ENCODE measurements around the gene HSPG2.

DNA sequence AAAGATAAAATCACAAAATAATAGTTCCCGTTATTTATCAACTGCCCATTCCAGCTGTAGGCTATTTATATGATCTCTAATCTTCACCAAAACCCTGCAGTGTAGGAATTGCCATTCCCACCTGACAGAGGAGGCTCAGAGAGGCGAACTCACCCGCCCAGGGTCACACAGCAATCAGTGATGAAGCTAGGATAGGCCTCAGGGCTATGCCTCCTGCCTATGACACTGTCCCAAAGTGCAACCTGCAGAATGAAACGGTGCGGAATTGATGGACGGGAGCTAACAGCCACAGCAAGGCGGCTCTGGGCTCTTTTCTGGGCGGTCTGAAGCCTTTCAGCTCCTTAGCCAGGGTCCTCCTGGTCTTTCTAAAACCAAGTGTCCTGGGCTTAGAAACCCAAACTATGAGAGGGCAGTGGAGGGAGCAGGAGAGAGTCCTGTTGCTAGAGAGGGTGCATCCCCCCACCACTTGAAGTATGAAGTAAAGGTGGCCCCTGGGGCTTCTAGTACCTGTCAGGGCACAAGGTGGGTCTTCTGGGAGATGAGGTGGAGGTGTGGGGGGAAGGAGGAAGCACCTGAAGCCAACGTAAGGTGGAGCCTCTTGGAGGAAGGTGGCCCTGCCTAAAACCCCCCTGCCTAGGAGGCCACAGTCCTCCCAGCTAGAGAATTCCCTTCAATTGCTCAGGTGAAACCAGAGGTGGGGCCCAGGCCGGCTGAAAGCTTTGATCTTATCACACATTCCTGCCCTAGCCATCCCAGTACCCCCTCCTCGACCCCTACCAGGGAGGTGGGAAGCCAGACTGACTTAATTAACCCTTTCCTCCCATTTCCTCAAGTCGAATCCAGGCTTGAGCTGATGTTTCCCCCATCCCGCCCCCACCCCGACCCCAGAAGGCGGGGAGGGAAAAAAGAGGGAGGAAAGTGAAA is 14.8 kb downstream of the HSPG2 start:
- no peak for TF ChIP-seq POLR2AphosphoS5 (IDR thresholded peaks at IDR 0.05; ENCODE audit: low read depth, low read length)
- no peak for TF ChIP-seq POLR2A (IDR thresholded peaks at IDR 0.05; ENCODE audit: low read depth, low read length)
- no peak for TF ChIP-seq SPI1 (IDR thresholded peaks at IDR 0.05; ENCODE audit: low read depth, low read length)
- TF ChIP-seq TAF1 (IDR thresholded peaks at IDR 0.05; ENCODE audit: low read depth, low read length), result no peak
- TF ChIP-seq POU2F2 (IDR thresholded peaks at IDR 0.05; ENCODE audit: low read depth, low read length), result no peak

All from GM12891 (cell line).